Astrocyte of the spinal cord (primary cell): ENCODE results near the gene KIF5B.
"Not testable (repeated sequence)": the region's sequence is repeated elsewhere in the genome, so short reads cannot be mapped to it uniquely, and the experiment has no call there.

ENCODE experiments used
- DNase-seq: peaks from one replicate; pipeline ENCODE4 v3.0.0; 2011; ENCODE audit warnings: low read depth, low spot score
- H3K4me3 ChIP-seq: 2 replicates; pipeline ENCODE4 v1.5.1; 2011; ENCODE audit warnings: low read depth, mild to moderate bottlenecking, low read length, moderate library complexity
- CTCF ChIP-seq: IDR thresholded peaks from 2 replicates; pipeline ENCODE4 v1.5.1; 2012; ENCODE audit warnings: low read depth, mild to moderate bottlenecking, low read length, inconsistent platforms
- in situ Hi-C: cut with HindIII; loops from 2 replicates; pipeline ENCODE4 v1.10.0; 2017; ENCODE audit warnings: low sequenced_read_pairs

KIF5B gene

GRCh38 chr10:32002531-32002930 is 53.7 kb downstream of the KIF5B start:
- in situ Hi-C loops: no loop called here
- H3K4me3 ChIP-seq: no peak overlapping the region
- DNase-seq: no peak
- TF ChIP-seq CTCF: no peak

GRCh38 chr10:32000937-32001336 is 55.3 kb downstream of the KIF5B start:
- in situ Hi-C loops: no loop called here

GRCh38 chr10:31999836-32000235 is 56.4 kb downstream of the KIF5B start:
- no peak for TF ChIP-seq CTCF
- no peak for DNase-seq
- in situ Hi-C loops: no loop called here

More at GRCh38 chr10:32000937-32001336, 55.3 kb downstream of the KIF5B start:
- H3K4me3 ChIP-seq: no peak overlapping the region
- no peak for DNase-seq
- TF ChIP-seq CTCF: no peak

GRCh38 chr10:31999070-31999660 is 57.1 kb downstream of the KIF5B start:
- H3K4me3 ChIP-seq: no peak overlapping the region
- in situ Hi-C loops: no loop called here
- no peak for TF ChIP-seq CTCF
- no peak for DNase-seq

More at GRCh38 chr10:31999836-32000235, 56.4 kb downstream of the KIF5B start:
- H3K4me3 ChIP-seq: no peak overlapping the region

- no peak for DNase-seq
- no peak for TF ChIP-seq CTCF
- no peak overlapping the region for H3K4me3 ChIP-seq
- in situ Hi-C loops: no loop called here
Measured at GRCh38 chr10:31994926-31995325, 61.3 kb downstream of the KIF5B start.

GRCh38 chr10:31990937-31991336 is 65.3 kb downstream of the KIF5B start:
- no peak for TF ChIP-seq CTCF
- in situ Hi-C loops: no loop called here
- DNase-seq: no peak
- H3K4me3 ChIP-seq: no peak overlapping the region

- DNase-seq, in situ Hi-C loops, H3K4me3 ChIP-seq: not testable (repeated sequence)
Measured at GRCh38 chr10:31987786-31988185, 68.4 kb downstream of the KIF5B start.
